ENCODE measurements around the gene ZNF229.
"Not testable (repeated sequence)": the region's sequence is repeated elsewhere in the genome, so short reads cannot be mapped to it uniquely, and the experiment has no call there.

DNA sequence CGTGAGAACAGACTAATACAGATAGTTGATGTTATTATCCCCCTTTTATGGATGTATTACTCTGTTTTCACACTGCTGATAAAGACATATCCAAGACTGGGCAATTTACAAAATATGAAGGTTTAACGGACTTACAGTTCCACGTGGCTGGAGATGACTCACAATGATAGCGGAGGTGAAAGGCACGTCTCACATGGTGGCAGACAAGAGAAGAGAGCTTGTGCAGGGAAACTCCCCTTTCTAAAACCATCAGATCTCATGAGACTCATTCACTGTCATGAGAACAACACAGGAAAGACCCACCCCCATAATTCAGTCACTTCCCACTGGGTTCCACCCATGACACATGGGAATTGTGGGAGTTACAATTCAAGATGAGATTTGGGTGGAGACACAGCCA lies 20.5 kb upstream of the ZNF229 start:
- TF ChIP-seq CTCF (conservative IDR thresholded peaks at IDR 0.05; ENCODE audit: low read depth, low read length); EZH2phosphoT487 (IDR thresholded peaks at IDR 0.05; ENCODE audit: borderline replicate concordance, low read length): not testable (repeated sequence)
